ENCODE data around the gene CNPPD1. TPM values are rescaled to one million over a fixed set of nuclear protein-coding genes. Genes with fewer than 3 reads are reported as not detected.

CNPPD1 gene
- total RNA-seq, 1 donor from 2014 or later: 43.1 TPM

- H3K9me3 Mint-ChIP-seq (ENCODE audit: low read depth): no peaks in the 10 kb centered on the region
- no peak overlapping the region for H3K27ac Mint-ChIP-seq (ENCODE audit: unreplicated experiment)
- no peaks in the 10 kb centered on the region for H3K27me3 Mint-ChIP-seq (ENCODE audit: low read depth)
- no peak for DNase-seq (ENCODE audit: low spot score)
- TF ChIP-seq, protein P1, sequence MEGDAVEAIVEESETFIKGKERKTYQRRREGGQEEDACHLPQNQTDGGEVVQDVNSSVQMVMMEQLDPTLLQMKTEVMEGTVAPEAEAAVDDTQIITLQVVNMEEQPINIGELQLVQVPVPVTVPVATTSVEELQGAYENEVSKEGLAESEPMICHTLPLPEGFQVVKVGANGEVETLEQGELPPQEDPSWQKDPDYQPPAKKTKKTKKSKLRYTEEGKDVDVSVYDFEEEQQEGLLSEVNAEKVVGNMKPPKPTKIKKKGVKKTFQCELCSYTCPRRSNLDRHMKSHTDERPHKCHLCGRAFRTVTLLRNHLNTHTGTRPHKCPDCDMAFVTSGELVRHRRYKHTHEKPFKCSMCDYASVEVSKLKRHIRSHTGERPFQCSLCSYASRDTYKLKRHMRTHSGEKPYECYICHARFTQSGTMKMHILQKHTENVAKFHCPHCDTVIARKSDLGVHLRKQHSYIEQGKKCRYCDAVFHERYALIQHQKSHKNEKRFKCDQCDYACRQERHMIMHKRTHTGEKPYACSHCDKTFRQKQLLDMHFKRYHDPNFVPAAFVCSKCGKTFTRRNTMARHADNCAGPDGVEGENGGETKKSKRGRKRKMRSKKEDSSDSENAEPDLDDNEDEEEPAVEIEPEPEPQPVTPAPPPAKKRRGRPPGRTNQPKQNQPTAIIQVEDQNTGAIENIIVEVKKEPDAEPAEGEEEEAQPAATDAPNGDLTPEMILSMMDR (IDR thresholded peaks at IDR 0.05): no peak
- peaks cover 19% of the 10 kb centered on the region for H3K4me1 Mint-ChIP-seq (ENCODE audit: low read depth)
- H3K36me3 Mint-ChIP-seq (ENCODE audit: low read depth): no peaks in the 10 kb centered on the region
- H3K4me3 Mint-ChIP-seq (ENCODE audit: unreplicated experiment): no peak overlapping the region
Measured at GRCh38 chr2:219125886-219126270, 50.8 kb downstream of the CNPPD1 start.

GRCh38 chr2:219125225-219125885 is 51.4 kb downstream of the CNPPD1 start:
- Mint-ChIP-seq H3K27ac (ENCODE audit: unreplicated experiment) (no peak overlapping the region), H3K9me3 (ENCODE audit: low read depth) (no peaks in the 10 kb centered on the region), H3K36me3 (ENCODE audit: low read depth) (no peaks in the 10 kb centered on the region), H3K4me3 (ENCODE audit: unreplicated experiment) (no peak overlapping the region), H3K27me3 (ENCODE audit: low read depth) (no peaks in the 10 kb centered on the region), H3K4me1 (ENCODE audit: low read depth) (peaks cover 19% of the 10 kb centered on the region)
- DNase-seq (ENCODE audit: low spot score): no peak
- TF ChIP-seq, protein P1 (IDR thresholded peaks at IDR 0.05): no peak

DNA sequence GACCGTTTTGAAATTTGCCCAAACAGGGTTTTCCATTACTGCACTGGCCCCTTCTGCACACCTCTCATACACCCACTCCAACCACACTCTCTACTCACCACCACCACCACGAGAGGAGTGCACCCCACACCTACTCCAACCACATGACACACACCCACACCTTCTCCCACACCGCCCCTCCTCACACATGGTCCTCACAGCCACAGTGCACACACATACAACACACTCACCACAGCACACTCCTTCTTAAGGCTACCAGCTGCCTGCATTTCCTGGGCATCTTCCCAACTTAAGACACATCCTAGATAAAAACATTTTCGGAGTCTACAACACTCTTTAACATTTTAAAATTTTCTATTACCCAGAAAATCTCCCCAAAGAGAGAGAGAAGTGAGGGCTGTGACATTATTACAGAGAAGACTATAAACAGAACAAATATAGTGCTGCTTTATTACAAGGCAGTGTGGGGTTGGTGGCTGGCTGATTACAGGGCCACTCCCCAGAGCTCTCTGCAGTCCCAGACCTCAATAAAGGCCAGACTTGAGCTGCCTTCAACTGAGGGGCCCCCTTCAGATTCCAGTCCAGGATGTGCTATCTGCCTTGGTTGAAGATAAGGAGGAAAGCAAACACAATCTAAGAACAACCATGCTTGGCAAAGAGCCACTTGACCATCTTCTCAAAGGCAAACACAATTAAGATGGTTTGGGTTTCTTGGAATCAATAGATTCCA is 52.2 kb downstream of the CNPPD1 start:
- Mint-ChIP-seq H3K4me1 (ENCODE audit: low read depth) (peaks cover 19% of the 10 kb centered on the region), H3K27ac (ENCODE audit: unreplicated experiment) (no peak overlapping the region)
- no peak for DNase-seq (ENCODE audit: low spot score)

GRCh38 chr2:219123356-219124135 is 53.2 kb downstream of the CNPPD1 start:
- Mint-ChIP-seq H3K4me1 (ENCODE audit: low read depth) (peaks cover 19% of the 10 kb centered on the region), H3K9me3 (ENCODE audit: low read depth) (no peaks in the 10 kb centered on the region), H3K36me3 (ENCODE audit: low read depth) (no peaks in the 10 kb centered on the region), H3K27ac (ENCODE audit: unreplicated experiment) (no peak overlapping the region), H3K27me3 (ENCODE audit: low read depth) (no peaks in the 10 kb centered on the region), H3K4me3 (ENCODE audit: unreplicated experiment) (no peak overlapping the region)
- TF ChIP-seq, protein P1 (IDR thresholded peaks at IDR 0.05): no peak
- DNase-seq (ENCODE audit: low spot score): no peak

More for the DNA sequence above, 52.2 kb downstream of the CNPPD1 start:
- TF ChIP-seq, protein P1 (IDR thresholded peaks at IDR 0.05): no peak
- Mint-ChIP-seq H3K27me3 (ENCODE audit: low read depth) (no peaks in the 10 kb centered on the region), H3K9me3 (ENCODE audit: low read depth) (no peaks in the 10 kb centered on the region), H3K36me3 (ENCODE audit: low read depth) (no peaks in the 10 kb centered on the region), H3K4me3 (ENCODE audit: unreplicated experiment) (no peak overlapping the region)
